Keratinocyte (primary cell): ENCODE measurements around the gene CPEB1. TPM values are rescaled to one million over a fixed set of nuclear protein-coding genes. Genes with fewer than 3 reads are reported as not detected.

Source experiments
- DNase-seq: peaks from one replicate; pipeline ENCODE4 v3.0.0-alpha.2; 2011; ENCODE audit warnings: low read depth, missing footprints, low spot score
- FAIRE-seq: peaks from 2 replicates; lab custom pipeline; 2011; peaks lifted over from hg19 to GRCh38; lab: Jason Lieb, UNC
- H2AFZ ChIP-seq: 2 replicates; pipeline ENCODE4 v1.6.0; 2012; ENCODE audit warnings: low read length, control low read depth, inconsistent platforms; ENCODE audit not compliant: control insufficient read depth
- H3K27ac ChIP-seq: 2 replicates; pipeline ENCODE4 v1.5.1; 2011; ENCODE audit warnings: low read length; ENCODE audit not compliant: control insufficient read depth, insufficient read depth
- H3K27me3 ChIP-seq: 3 replicates; pipeline ENCODE4 v1.6.0; 2011; ENCODE audit warnings: low read length; ENCODE audit not compliant: control insufficient read depth, insufficient read depth; ENCODE audit errors: extremely low read depth
- H3K36me3 ChIP-seq, 2 experiments: 2 replicates in 1 of 2; 3 replicates in 1 of 2; pipeline ENCODE4 v1.5.1; 2011; ENCODE audit warnings: low read length in 2 of 2, mild to moderate bottlenecking in 1 of 2; ENCODE audit not compliant: control insufficient read depth in 2 of 2, insufficient read depth in 2 of 2; ENCODE audit errors: extremely low read depth in 1 of 2
- H3K4me1 ChIP-seq: 3 replicates; pipeline ENCODE4 v1.5.1; 2011; ENCODE audit warnings: low read length; ENCODE audit not compliant: control insufficient read depth, insufficient read depth; ENCODE audit errors: extremely low read depth
- H3K4me2 ChIP-seq: 3 replicates; pipeline ENCODE4 v1.6.0; 2011; ENCODE audit warnings: low read depth, low read length; ENCODE audit not compliant: control insufficient read depth, insufficient read depth; ENCODE audit errors: extremely low read depth
- H3K4me3 ChIP-seq, 3 experiments: fragments of 200-600 bp in 1 of 3; sonication (generic) in 1 of 3; 2 replicates in 2 of 3; 3 replicates in 1 of 3; pipeline ENCODE4 v1.5.1; 2011 to 2016; ENCODE audit warnings: low read length in 3 of 3, mild to moderate bottlenecking in 3 of 3, control low read depth in 2 of 3, inconsistent platforms in 1 of 3, low read depth in 1 of 3, mixed read lengths in 1 of 3, mixed run types in 1 of 3, moderate library complexity in 1 of 3; ENCODE audit not compliant: control insufficient read depth in 2 of 3, insufficient read depth in 2 of 3; ENCODE audit errors: extremely low read depth in 1 of 3
- H3K79me2 ChIP-seq: 2 replicates; pipeline ENCODE4 v1.6.0; 2012; ENCODE audit warnings: low read length; ENCODE audit not compliant: control insufficient read depth, insufficient read depth
- H3K9ac ChIP-seq: 3 replicates; pipeline ENCODE4 v1.6.0; 2011; ENCODE audit warnings: low read length; ENCODE audit not compliant: control insufficient read depth, insufficient read depth; ENCODE audit errors: extremely low read depth
- H3K9me1 ChIP-seq: 3 replicates; pipeline ENCODE4 v1.6.0; 2011; ENCODE audit warnings: low read length; ENCODE audit not compliant: control insufficient read depth, insufficient read depth; ENCODE audit errors: extremely low read depth
- H3K9me3 ChIP-seq: 2 replicates; pipeline ENCODE4 v1.5.1; 2012; ENCODE audit warnings: low read depth, low read length; ENCODE audit not compliant: control insufficient read depth
- H4K20me1 ChIP-seq: 3 replicates; pipeline ENCODE4 v1.6.0; 2011; ENCODE audit warnings: low read length; ENCODE audit not compliant: control insufficient read depth, insufficient read depth; ENCODE audit errors: extremely low read depth
- EZH2 ChIP-seq: IDR thresholded peaks from one replicate; pipeline ENCODE4 v1.6.1; 2012; ENCODE audit warnings: inconsistent platforms, mild to moderate bottlenecking, low read length, moderate library complexity
- dilution Hi-C: fragments of 300-500 bp; cut with MboI; formaldehyde crosslinking; loops from one replicate; pipeline ENCODE4 v1.7.0; 2020; ENCODE audit warnings: low sequenced_read_pairs; ENCODE audit not compliant: extremely low pct_ligation_motif_present
- polyA plus RNA-seq, 5 experiments: library from polyadenylated mRNA; depleted of rRNA in 3 of 5; stranded (reverse) in 3 of 5; stranded (forward) in 1 of 5; unstranded in 1 of 5; fragments of >200 nt; gene quantifications; 1 replicate in 1 of 5; 2 replicates in 3 of 5; 3 replicates in 1 of 5; pipeline versions ENCODE4 v1.2.1 to v1.2.3, GENCODE V29; 2011 to 2012; ENCODE audit warnings: missing spikeins in 2 of 5, low read depth in 1 of 5, low replicate concordance in 1 of 5
- TF ChIP-seq, protein P1 (sequence below), 3 experiments: IDR thresholded peaks in 1 of 3; conservative IDR thresholded peaks in 1 of 3; optimal IDR thresholded peaks in 1 of 3; 2 replicates in 2 of 3; 3 replicates in 1 of 3; pipeline versions ENCODE3 to v1.5.1; 2011; ENCODE audit warnings: low read length in 3 of 3, mild to moderate bottlenecking in 3 of 3, moderate library complexity in 2 of 3, control low read depth in 1 of 3, inconsistent platforms in 1 of 3; ENCODE audit not compliant: insufficient read depth in 2 of 3; ENCODE audit errors: extremely low read depth in 1 of 3

Gene CPEB1
- polyA plus RNA-seq, 1 donor (not counting 4 experiments of a cell fraction or from before 2014, with no cell fraction given), result 0.16 TPM

GRCh38 chr15:82674873-82675272 lies 27.7 kb upstream of the CPEB1 start:
- DNase-seq (no peak), FAIRE-seq (no peak)
- H4K20me1 ChIP-seq, result no peaks in the 10 kb centered on the region
- H3K36me3 ChIP-seq, result no peaks in the 10 kb centered on the region
- no peak for TF ChIP-seq EZH2
- TF ChIP-seq, protein P1, sequence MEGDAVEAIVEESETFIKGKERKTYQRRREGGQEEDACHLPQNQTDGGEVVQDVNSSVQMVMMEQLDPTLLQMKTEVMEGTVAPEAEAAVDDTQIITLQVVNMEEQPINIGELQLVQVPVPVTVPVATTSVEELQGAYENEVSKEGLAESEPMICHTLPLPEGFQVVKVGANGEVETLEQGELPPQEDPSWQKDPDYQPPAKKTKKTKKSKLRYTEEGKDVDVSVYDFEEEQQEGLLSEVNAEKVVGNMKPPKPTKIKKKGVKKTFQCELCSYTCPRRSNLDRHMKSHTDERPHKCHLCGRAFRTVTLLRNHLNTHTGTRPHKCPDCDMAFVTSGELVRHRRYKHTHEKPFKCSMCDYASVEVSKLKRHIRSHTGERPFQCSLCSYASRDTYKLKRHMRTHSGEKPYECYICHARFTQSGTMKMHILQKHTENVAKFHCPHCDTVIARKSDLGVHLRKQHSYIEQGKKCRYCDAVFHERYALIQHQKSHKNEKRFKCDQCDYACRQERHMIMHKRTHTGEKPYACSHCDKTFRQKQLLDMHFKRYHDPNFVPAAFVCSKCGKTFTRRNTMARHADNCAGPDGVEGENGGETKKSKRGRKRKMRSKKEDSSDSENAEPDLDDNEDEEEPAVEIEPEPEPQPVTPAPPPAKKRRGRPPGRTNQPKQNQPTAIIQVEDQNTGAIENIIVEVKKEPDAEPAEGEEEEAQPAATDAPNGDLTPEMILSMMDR (optimal IDR thresholded peaks at IDR 0.05 in 1 of 3, IDR thresholded peaks at IDR 0.05 in 1 of 3, conservative IDR thresholded peaks at IDR 0.05 in 1 of 3; ENCODE audit: extremely low read depth in 1 of 3, insufficient read depth in 2 of 3, low read length in 3 of 3), result no peak
- no peak overlapping the region for H2AFZ ChIP-seq
- H3K4me2 ChIP-seq, result no peak overlapping the region
- H3K9me1 ChIP-seq, result no peaks in the 10 kb centered on the region
- dilution Hi-C loops, result no loop called here
- no peak overlapping the region for H3K4me3 ChIP-seq
- no peaks in the 10 kb centered on the region for H3K9me3 ChIP-seq
- no peaks in the 10 kb centered on the region for H3K4me1 ChIP-seq
- no peaks in the 10 kb centered on the region for H3K27me3 ChIP-seq
- H3K79me2 ChIP-seq, result no peaks in the 10 kb centered on the region
- H3K27ac ChIP-seq, result no peak overlapping the region
- H3K9ac ChIP-seq, result no peak overlapping the region

DNA sequence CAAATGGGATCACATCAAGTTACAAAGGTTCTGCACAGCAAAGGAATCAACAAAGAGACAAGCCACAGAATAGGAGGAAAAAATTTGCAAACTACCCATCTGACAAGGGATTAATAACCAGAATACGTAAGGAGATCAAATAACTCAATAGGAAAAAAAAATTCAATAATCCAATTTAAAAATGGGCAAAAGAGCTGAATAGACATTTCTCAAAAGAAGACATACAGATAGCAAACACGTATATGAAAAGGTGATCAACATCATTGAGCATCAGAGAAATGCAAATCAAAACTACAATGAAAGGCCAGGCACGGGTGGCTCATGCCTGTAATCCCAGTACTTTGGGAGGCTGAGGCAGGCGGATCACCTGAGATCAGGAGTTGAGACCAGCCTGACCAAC lies 23.5 kb upstream of the CPEB1 start:
- no peaks in the 10 kb centered on the region for H3K36me3 ChIP-seq
- H3K4me2 ChIP-seq, result no peak overlapping the region
- no peaks in the 10 kb centered on the region for H4K20me1 ChIP-seq
- TF ChIP-seq, protein P1 (optimal IDR thresholded peaks at IDR 0.05 in 1 of 3, IDR thresholded peaks at IDR 0.05 in 1 of 3, conservative IDR thresholded peaks at IDR 0.05 in 1 of 3; ENCODE audit: extremely low read depth in 1 of 3, insufficient read depth in 2 of 3, low read length in 3 of 3), result no peak
- no peak for TF ChIP-seq EZH2
- no peaks in the 10 kb centered on the region for H3K79me2 ChIP-seq
- FAIRE-seq (no peak), DNase-seq (no peak)
- no peak overlapping the region for H3K27ac ChIP-seq
- H3K27me3 ChIP-seq, result peaks cover 3% of the 10 kb centered on the region
- dilution Hi-C loops, result no loop called here
- no peak overlapping the region for H2AFZ ChIP-seq
- no peak overlapping the region for H3K9ac ChIP-seq
- H3K9me1 ChIP-seq, result no peaks in the 10 kb centered on the region
- H3K9me3 ChIP-seq, result no peaks in the 10 kb centered on the region
- H3K4me1 ChIP-seq, result no peaks in the 10 kb centered on the region
- no peak overlapping the region for H3K4me3 ChIP-seq
